SJCRH30 (cell line): ENCODE data around the gene MTG2. TPM values are rescaled to one million over a fixed set of nuclear protein-coding genes. Genes with fewer than 3 reads are reported as not detected.
A peak's percentile ranks its signal among the peaks of the same experiment; 100 is the strongest.

Experiments
- DNase-seq, 2 experiments: peaks; one replicate each; pipeline ENCODE4 v3.0.0-alpha.2; 2015 to 2020
- H3K27ac ChIP-seq: fragments of 250-450 bp; sonication (Bioruptor Pico); 2 replicates; pipeline ENCODE4 v1.5.1; 2020; ENCODE audit warnings: mild to moderate bottlenecking, moderate library complexity
- H3K27me3 ChIP-seq: fragments of 250-450 bp; sonication (Bioruptor Pico); 2 replicates; pipeline ENCODE4 v1.5.1; 2020; ENCODE audit warnings: mild to moderate bottlenecking, moderate library complexity
- H3K36me3 ChIP-seq: fragments of 250-450 bp; sonication (Bioruptor Pico); 2 replicates; pipeline ENCODE4 v1.5.1; 2020; ENCODE audit warnings: mild to moderate bottlenecking, moderate library complexity
- H3K4me1 ChIP-seq: fragments of 250-450 bp; sonication (Bioruptor Pico); 2 replicates; pipeline ENCODE4 v1.5.1; 2020; ENCODE audit warnings: mild to moderate bottlenecking, moderate library complexity
- H3K4me3 ChIP-seq: fragments of 250-450 bp; sonication (Bioruptor Pico); 2 replicates; pipeline ENCODE4 v1.5.1; 2020; ENCODE audit warnings: mild to moderate bottlenecking, moderate library complexity
- H3K9me3 ChIP-seq: fragments of 250-450 bp; sonication (Bioruptor Pico); replicated peaks from 2 replicates; pipeline ENCODE4 v1.5.1; 2020; ENCODE audit warnings: mild to moderate bottlenecking, moderate library complexity
- total RNA-seq: library from RNA; depleted of rRNA; stranded (reverse); fragments of >200 nt; shearing (Covaris generic); gene quantifications from 2 replicates; pipeline ENCODE4 v1.2.3, GENCODE V29; 2014; rRNA removed

MTG2 gene
- total RNA-seq: 63.8 and 66.2 TPM in 2 replicates

GRCh38 chr20:62182469-62183425, at the start of gene MTG2:
MTG2 (plus strand) TSS chr20:62183028; CDS start chr20:62193421, 10,393 bp downstream.
- peak within 1 kb of the TSS; percentile 96 for H3K4me3 ChIP-seq
- peak within 1 kb of the TSS; percentile 81 for H3K27ac ChIP-seq
- H3K9me3 ChIP-seq: no peaks in the 10 kb centered on the region
- H3K27me3 ChIP-seq: no peaks in the 10 kb centered on the region
- DNase-seq: peak; percentile 100
- H3K36me3 ChIP-seq: peaks cover 30% of the 10 kb centered on the region
- peaks cover 15% of the 10 kb centered on the region; the same call in 1 of the 2 replicates for H3K4me1 ChIP-seq

- Histone ChIP-seq H3K4me3 (no peak overlapping the region), H3K27me3 (no peaks in the 10 kb centered on the region), H3K27ac (no peak overlapping the region), H3K9me3 (no peaks in the 10 kb centered on the region), H3K4me1 (no peaks in the 10 kb centered on the region), H3K36me3 (peaks cover 96% of the 10 kb centered on the region)
- DNase-seq: no peak
These were observed 49.6 kb upstream of the MTG2 start for GRCh38 chr20:62133051-62133845.

GRCh38 chr20:62133864-62134263, 49.0 kb upstream of the MTG2 start:
- Histone ChIP-seq H3K27ac (no peak overlapping the region), H3K36me3 (peaks cover 96% of the 10 kb centered on the region), H3K4me1 (no peaks in the 10 kb centered on the region), H3K4me3 (no peak overlapping the region), H3K9me3 (no peaks in the 10 kb centered on the region), H3K27me3 (no peaks in the 10 kb centered on the region)
- no peak for DNase-seq

GRCh38 chr20:62134735-62135231, 48.0 kb upstream of the MTG2 start:
- Histone ChIP-seq H3K4me1 (no peaks in the 10 kb centered on the region), H3K4me3 (no peak overlapping the region), H3K27ac (no peak overlapping the region), H3K36me3 (peaks cover 96% of the 10 kb centered on the region), H3K9me3 (no peaks in the 10 kb centered on the region), H3K27me3 (no peaks in the 10 kb centered on the region)
- DNase-seq: no peak

DNA sequence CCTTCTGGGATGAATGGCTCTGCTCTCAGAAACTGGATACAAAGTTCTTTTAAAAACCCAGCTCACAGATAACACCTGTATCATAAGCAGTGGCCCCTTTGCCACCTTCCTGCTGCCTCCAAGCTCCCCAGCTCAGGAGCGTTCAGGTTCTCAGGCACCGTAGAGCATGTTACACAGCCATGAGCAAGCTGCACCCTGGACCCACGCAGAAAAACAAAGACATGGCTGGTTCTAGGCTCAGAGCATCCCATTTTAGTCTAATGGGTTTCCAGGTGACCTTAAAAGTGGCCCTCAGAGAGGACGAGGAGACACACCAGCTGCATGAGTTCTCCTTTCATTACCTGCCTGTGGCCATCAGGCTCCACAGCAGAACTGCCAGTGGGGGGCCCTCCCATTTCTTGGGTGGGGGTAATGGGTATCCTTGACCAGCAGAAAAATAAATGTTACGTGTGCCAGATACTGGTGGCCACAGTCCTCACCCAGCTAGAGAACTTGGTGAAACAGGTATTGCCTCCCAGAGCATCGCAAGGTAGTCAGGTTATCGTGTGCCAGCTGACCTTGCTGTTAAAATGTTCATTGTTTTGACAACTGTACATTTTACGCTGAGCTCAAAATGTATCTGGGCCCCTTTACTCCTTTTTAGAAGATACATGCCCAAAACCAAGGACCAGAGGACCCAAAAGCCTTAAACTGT, 47.1 kb upstream of the MTG2 start:
- Histone ChIP-seq H3K4me3 (no peak overlapping the region), H3K27me3 (no peaks in the 10 kb centered on the region), H3K27ac (no peak overlapping the region), H3K36me3 (peaks cover 96% of the 10 kb centered on the region), H3K9me3 (no peaks in the 10 kb centered on the region), H3K4me1 (no peaks in the 10 kb centered on the region)
- DNase-seq: no peak

DNA sequence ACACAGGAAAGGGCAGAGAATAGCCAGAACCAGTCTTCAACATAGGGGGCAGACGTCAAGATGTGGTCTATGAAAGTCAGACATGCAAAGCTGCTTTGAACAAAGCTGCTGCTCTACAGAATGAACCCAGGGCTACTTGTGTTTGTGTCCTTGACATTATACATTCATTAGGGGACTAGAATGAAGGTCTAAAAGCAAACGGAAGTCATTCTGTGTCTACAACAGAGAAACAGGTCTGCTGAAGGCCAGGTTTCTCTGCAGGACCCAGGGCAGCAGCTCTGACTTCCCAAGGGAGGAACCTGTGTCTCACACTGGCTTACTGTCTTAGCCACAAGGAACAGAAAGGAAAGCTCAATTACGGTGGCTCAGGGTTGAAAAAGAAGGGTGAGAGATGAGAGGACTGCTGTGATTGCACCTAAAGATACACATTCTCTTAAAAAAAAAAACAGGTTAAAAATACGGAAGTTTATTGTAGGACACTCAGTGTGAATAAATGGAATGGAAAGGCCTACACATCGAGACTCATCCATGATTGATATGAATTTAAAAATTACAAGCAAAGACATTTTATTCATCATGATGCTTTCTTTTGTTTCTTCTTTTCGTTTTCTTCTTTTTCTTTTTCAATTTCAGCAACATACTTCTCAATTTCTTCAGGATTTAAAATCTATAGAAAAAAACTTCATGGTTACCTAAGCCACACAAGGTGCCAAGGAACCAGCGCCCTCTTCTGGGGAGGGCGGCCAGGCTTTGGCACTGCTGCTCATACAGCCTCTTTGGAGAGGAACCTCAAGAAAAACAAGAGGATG, 46.3 kb upstream of the MTG2 start:
- Histone ChIP-seq H3K27ac (no peak overlapping the region), H3K4me3 (no peak overlapping the region), H3K27me3 (no peaks in the 10 kb centered on the region), H3K4me1 (peaks cover 2% of the 10 kb centered on the region; the same call in 1 of the 2 replicates), H3K36me3 (peaks cover 94% of the 10 kb centered on the region), H3K9me3 (no peaks in the 10 kb centered on the region)
- peak; percentile 69 to 85 for DNase-seq

- Histone ChIP-seq H3K4me1 (peaks cover 6% of the 10 kb centered on the region; the same call in 1 of the 2 replicates), H3K9me3 (no peaks in the 10 kb centered on the region), H3K27me3 (no peaks in the 10 kb centered on the region), H3K36me3 (peaks cover 90% of the 10 kb centered on the region), H3K4me3 (no peak overlapping the region), H3K27ac (no peak overlapping the region)
- no peak for DNase-seq
These were observed 45.8 kb upstream of the MTG2 start for GRCh38 chr20:62137092-62137384.

- Histone ChIP-seq H3K4me1 (peaks cover 6% of the 10 kb centered on the region; the same call in 1 of the 2 replicates), H3K27me3 (no peaks in the 10 kb centered on the region), H3K36me3 (peaks cover 84% of the 10 kb centered on the region), H3K27ac (no peak overlapping the region), H3K4me3 (no peak overlapping the region), H3K9me3 (no peaks in the 10 kb centered on the region)
- DNase-seq: no peak
These were observed 45.2 kb upstream of the MTG2 start for GRCh38 chr20:62137478-62138203.

DNA sequence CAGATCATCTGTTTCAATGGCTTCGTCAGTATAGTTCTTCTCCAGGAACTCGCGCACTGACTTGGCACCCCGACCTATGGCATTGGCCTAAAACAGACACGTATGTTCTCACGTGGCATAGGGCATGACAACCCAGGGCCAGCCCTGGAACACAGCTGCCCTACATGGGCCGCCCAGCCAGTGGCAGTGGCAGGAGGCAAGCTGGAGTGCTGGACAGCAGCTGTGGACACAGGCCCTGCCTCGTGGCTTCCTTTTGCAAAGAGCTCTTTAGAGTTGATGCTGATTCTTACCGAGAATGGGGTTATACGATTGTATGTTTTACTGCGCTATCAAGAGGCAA, 44.7 kb upstream of the MTG2 start:
- no peaks in the 10 kb centered on the region for H3K27me3 ChIP-seq
- DNase-seq: no peak
- H3K4me1 ChIP-seq: peaks cover 6% of the 10 kb centered on the region; the same call in 1 of the 2 replicates
- H3K9me3 ChIP-seq: no peaks in the 10 kb centered on the region
- H3K36me3 ChIP-seq: peaks cover 79% of the 10 kb centered on the region
- no peak overlapping the region for H3K27ac ChIP-seq
- no peak overlapping the region for H3K4me3 ChIP-seq

- H3K27ac ChIP-seq: no peak overlapping the region
- DNase-seq: no peak
- no peaks in the 10 kb centered on the region for H3K9me3 ChIP-seq
- H3K4me1 ChIP-seq: peaks cover 6% of the 10 kb centered on the region; the same call in 1 of the 2 replicates
- peaks cover 74% of the 10 kb centered on the region for H3K36me3 ChIP-seq
- no peaks in the 10 kb centered on the region for H3K27me3 ChIP-seq
- no peak overlapping the region for H3K4me3 ChIP-seq
These were observed 43.9 kb upstream of the MTG2 start for GRCh38 chr20:62138912-62139311.

DNA sequence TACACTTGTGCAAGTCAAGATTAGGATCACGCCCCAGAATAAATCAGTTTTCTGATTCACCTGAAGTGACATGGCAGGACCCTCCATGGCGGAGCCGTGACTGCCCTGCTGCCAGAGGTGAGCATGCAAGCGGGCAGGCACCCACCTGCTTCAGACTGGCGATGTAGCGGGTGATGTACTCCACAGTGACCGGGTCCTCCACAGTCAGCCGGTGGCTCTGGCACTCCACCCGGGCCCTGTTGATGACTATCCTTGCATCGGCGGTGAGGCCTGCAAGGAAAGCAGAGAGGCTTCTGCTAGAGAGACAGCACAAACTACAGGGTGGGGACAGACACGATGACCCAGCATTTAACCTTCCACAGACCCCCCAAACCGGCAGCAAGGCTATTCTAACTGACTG, 43.2 kb upstream of the MTG2 start:
- Histone ChIP-seq H3K36me3 (peaks cover 68% of the 10 kb centered on the region), H3K9me3 (no peaks in the 10 kb centered on the region), H3K4me1 (peaks cover 7% of the 10 kb centered on the region), H3K4me3 (no peak overlapping the region), H3K27ac (no peak overlapping the region), H3K27me3 (no peaks in the 10 kb centered on the region)
- no peak for DNase-seq

GRCh38 chr20:62141043-62141396, 41.8 kb upstream of the MTG2 start:
- Histone ChIP-seq H3K36me3 (peaks cover 59% of the 10 kb centered on the region), H3K27ac (no peak overlapping the region), H3K4me1 (peaks cover 13% of the 10 kb centered on the region), H3K9me3 (no peaks in the 10 kb centered on the region), H3K4me3 (no peak overlapping the region), H3K27me3 (no peaks in the 10 kb centered on the region)
- DNase-seq: no peak

DNA sequence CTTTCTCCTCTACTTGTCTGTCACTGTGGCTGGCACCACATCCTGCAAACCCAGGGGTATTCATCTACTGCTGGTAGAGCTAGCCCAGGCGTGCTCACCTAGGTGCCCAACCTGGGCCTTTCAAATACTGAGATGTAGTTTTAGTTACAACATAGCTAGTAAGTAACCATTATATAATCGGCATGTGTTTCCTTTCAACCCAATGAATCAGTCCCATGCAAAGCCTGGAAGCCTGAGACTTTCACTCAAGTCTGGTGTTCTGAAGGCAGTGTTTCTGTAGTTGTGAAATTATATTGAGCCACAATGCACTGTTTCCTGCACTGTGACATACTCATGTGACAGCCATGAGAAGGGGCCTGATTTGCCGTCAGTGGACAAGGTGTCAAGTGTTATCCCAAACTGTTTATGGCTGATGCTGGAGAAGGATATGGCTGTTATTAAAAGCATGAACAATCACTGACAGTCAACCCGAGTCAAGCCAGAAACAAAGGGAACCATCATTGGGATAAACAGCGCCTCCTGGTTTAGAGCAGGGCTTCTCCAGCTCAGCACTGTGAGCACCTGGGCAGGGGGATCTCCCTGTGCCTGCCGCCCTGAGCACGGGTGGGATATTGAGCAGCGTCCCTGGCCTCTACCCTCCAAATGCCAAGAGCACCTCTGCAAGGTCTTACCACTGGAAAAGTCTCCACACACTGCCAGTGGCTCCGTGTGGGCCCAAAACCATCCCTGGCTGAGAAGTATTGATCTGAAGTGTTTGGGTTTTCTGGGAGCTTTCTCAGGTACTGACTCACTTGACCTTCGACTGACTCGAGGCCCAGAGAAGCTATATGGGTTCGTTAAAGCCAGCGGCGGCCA, 41.2 kb upstream of the MTG2 start:
- Histone ChIP-seq H3K27ac (peak overlapping the region; percentile 33; the same call in 1 of the 2 replicates), H3K36me3 (peaks cover 56% of the 10 kb centered on the region)
- DNase-seq: peak in 1 of 2 experiments; percentile 55

More for the DNA sequence above, 41.2 kb upstream of the MTG2 start:
- H3K27me3 ChIP-seq: no peaks in the 10 kb centered on the region
- H3K4me3 ChIP-seq: peak overlapping the region; percentile 99
- H3K4me1 ChIP-seq: peaks cover 13% of the 10 kb centered on the region
- no peaks in the 10 kb centered on the region for H3K9me3 ChIP-seq
